Measurements from ENCODE around the gene COL11A1. TPM values are rescaled to one million over a fixed set of nuclear protein-coding genes. Genes with fewer than 3 reads are reported as not detected.

The COL11A1 gene
- not detected in 2 replicates for total RNA-seq (2022)
- percentile 0 among the genes with signal in this experiment for Bru-seq, nascent RNA
- BruChase-seq, experiment 1, labeled RNA remaining after a 2-hour chase: percentile 0 among the genes with signal in this experiment
- percentile 1 among the genes with signal in this experiment for BruChase-seq, experiment 2, labeled RNA remaining after a 6-hour chase
- long read RNA-seq: 0 reads

GRCh38 chr1:103108376-103109150 lies at the start of gene COL11A1:
Gene COL11A1, minus strand, starts transcription at chr1:103108522. Its CDS starts 344 bp downstream, at chr1:103108178.
- TF ChIP-seq, protein P1, sequence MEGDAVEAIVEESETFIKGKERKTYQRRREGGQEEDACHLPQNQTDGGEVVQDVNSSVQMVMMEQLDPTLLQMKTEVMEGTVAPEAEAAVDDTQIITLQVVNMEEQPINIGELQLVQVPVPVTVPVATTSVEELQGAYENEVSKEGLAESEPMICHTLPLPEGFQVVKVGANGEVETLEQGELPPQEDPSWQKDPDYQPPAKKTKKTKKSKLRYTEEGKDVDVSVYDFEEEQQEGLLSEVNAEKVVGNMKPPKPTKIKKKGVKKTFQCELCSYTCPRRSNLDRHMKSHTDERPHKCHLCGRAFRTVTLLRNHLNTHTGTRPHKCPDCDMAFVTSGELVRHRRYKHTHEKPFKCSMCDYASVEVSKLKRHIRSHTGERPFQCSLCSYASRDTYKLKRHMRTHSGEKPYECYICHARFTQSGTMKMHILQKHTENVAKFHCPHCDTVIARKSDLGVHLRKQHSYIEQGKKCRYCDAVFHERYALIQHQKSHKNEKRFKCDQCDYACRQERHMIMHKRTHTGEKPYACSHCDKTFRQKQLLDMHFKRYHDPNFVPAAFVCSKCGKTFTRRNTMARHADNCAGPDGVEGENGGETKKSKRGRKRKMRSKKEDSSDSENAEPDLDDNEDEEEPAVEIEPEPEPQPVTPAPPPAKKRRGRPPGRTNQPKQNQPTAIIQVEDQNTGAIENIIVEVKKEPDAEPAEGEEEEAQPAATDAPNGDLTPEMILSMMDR (IDR thresholded peaks at IDR 0.05; ENCODE audit: insufficient read depth in 1 of 2, low read depth in 1 of 2, low read length in 1 of 2, severe bottlenecking in 1 of 2, unreplicated experiment in 1 of 2): no peak
- H3K27me3 Mint-ChIP-seq (ENCODE audit: insufficient read depth, unreplicated experiment): no peaks in the 10 kb centered on the region
- no peaks in the 10 kb centered on the region for H3K9me3 Mint-ChIP-seq (ENCODE audit: unreplicated experiment)
- no peak within 1 kb of the TSS for H3K27ac Mint-ChIP-seq (ENCODE audit: unreplicated experiment)
- H3K4me1 Mint-ChIP-seq (ENCODE audit: low read depth, unreplicated experiment): no peaks in the 10 kb centered on the region
- ChIA-PET POLR2A (no interaction called here), CTCF (no interaction called here)
- H3K4me3 ChIP-seq (ENCODE audit: low read depth, low read length): no peak within 1 kb of the TSS
- no peaks in the 10 kb centered on the region for H3K4me1 ChIP-seq
- H3K36me3 ChIP-seq (ENCODE audit: control insufficient read depth, insufficient read depth, low read length): no peaks in the 10 kb centered on the region
- H3K4me3 Mint-ChIP-seq (ENCODE audit: unreplicated experiment): no peak within 1 kb of the TSS
- no peaks in the 10 kb centered on the region for H3K9me3 ChIP-seq
- DNase-seq: no peak
- no TSS peak for BruUV-seq (replicated peaks)
- intact Hi-C loops (cut with micrococcal nuclease; ENCODE audit: unreplicated experiment): no loop called here
- no peaks in the 10 kb centered on the region for H3K36me3 Mint-ChIP-seq (ENCODE audit: insufficient read depth, unreplicated experiment)
- H3K27me3 ChIP-seq (replicated peaks; ENCODE audit: control insufficient read depth, insufficient read depth, low read length): no peaks in the 10 kb centered on the region

DNA sequence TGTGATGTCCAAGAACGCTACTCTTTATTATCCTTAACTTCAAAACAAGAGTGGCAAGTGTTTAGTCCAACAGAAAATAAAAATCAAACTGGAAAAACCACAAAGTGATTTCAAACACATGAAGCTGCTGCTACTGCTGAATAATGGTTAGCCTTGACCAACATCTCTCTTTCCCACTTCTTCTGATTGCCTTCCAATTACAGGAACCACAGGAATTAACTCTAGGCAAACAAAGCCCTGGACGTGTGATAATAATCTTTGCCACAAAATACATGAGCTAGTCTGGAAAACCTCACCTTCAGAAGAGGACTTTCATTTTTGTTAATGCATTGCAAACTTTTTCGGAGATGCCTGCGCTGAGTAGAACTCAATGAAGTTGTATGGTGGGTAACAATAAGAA lies 48.6 kb upstream of the COL11A1 start:
- H3K9me3 ChIP-seq: no peaks in the 10 kb centered on the region
- H3K4me3 Mint-ChIP-seq (ENCODE audit: unreplicated experiment): no peak overlapping the region
- no peaks in the 10 kb centered on the region for H3K27me3 Mint-ChIP-seq (ENCODE audit: insufficient read depth, unreplicated experiment)
- no peaks in the 10 kb centered on the region for H3K4me1 Mint-ChIP-seq (ENCODE audit: low read depth, unreplicated experiment)
- CTCF ChIA-PET: no interaction called here
- no peak for DNase-seq
- H3K4me3 ChIP-seq (ENCODE audit: low read depth, low read length): no peak overlapping the region
- intact Hi-C loops (cut with micrococcal nuclease; ENCODE audit: unreplicated experiment): no loop called here
- POLR2A ChIA-PET: no interaction called here
- no peaks in the 10 kb centered on the region for H3K36me3 Mint-ChIP-seq (ENCODE audit: insufficient read depth, unreplicated experiment)
- H3K9me3 Mint-ChIP-seq (ENCODE audit: unreplicated experiment): no peaks in the 10 kb centered on the region
- H3K27me3 ChIP-seq (replicated peaks; ENCODE audit: control insufficient read depth, insufficient read depth, low read length): no peaks in the 10 kb centered on the region
- TF ChIP-seq, protein P1 (IDR thresholded peaks at IDR 0.05; ENCODE audit: insufficient read depth in 1 of 2, low read depth in 1 of 2, low read length in 1 of 2, severe bottlenecking in 1 of 2, unreplicated experiment in 1 of 2): no peak
- BruUV-seq (replicated peaks): no TSS peak
- H3K27ac Mint-ChIP-seq (ENCODE audit: unreplicated experiment): no peak overlapping the region
- H3K36me3 ChIP-seq (ENCODE audit: control insufficient read depth, insufficient read depth, low read length): no peaks in the 10 kb centered on the region
- no peaks in the 10 kb centered on the region for H3K4me1 ChIP-seq

- Mint-ChIP-seq H3K4me1 (ENCODE audit: low read depth, unreplicated experiment) (no peaks in the 10 kb centered on the region), H3K4me3 (ENCODE audit: unreplicated experiment) (no peak overlapping the region), H3K27ac (ENCODE audit: unreplicated experiment) (no peak overlapping the region), H3K27me3 (ENCODE audit: insufficient read depth, unreplicated experiment) (peaks cover 6% of the 10 kb centered on the region), H3K36me3 (ENCODE audit: insufficient read depth, unreplicated experiment) (no peaks in the 10 kb centered on the region), H3K9me3 (ENCODE audit: unreplicated experiment) (no peaks in the 10 kb centered on the region)
- H3K27me3 ChIP-seq (replicated peaks; ENCODE audit: control insufficient read depth, insufficient read depth, low read length): no peaks in the 10 kb centered on the region
- DNase-seq: no peak
- TF ChIP-seq, protein P1 (IDR thresholded peaks at IDR 0.05; ENCODE audit: insufficient read depth in 1 of 2, low read depth in 1 of 2, low read length in 1 of 2, severe bottlenecking in 1 of 2, unreplicated experiment in 1 of 2): no peak
- CTCF ChIA-PET: no interaction called here
- intact Hi-C loops (cut with micrococcal nuclease; ENCODE audit: unreplicated experiment): no loop called here
- H3K9me3 ChIP-seq: no peaks in the 10 kb centered on the region
- H3K4me1 ChIP-seq: no peaks in the 10 kb centered on the region
- no peaks in the 10 kb centered on the region for H3K36me3 ChIP-seq (ENCODE audit: control insufficient read depth, insufficient read depth, low read length)
- POLR2A ChIA-PET: no interaction called here
- H3K4me3 ChIP-seq (ENCODE audit: low read depth, low read length): no peak overlapping the region
- BruUV-seq (replicated peaks): no TSS peak
Measured at GRCh38 chr1:103146166-103146565, 37.8 kb upstream of the COL11A1 start.
